GM23338 (cell line): Measurements from ENCODE around the gene FAM118B.

ENCODE experiments used
- EZH2 ChIP-seq: fragments of 200-600 bp; sonication (generic); IDR thresholded peaks from one replicate; pipeline ENCODE4 v1.8.0; 2017; ENCODE audit warnings: antibody characterized with exemption, mild to moderate bottlenecking, low read depth; ENCODE audit not compliant: unreplicated experiment
- EZH2phosphoT487 ChIP-seq: fragments of 200-600 bp; sonication (generic); IDR thresholded peaks from one replicate; pipeline ENCODE4 v1.8.1; 2018; ENCODE audit warnings: antibody characterized with exemption; ENCODE audit not compliant: unreplicated experiment
- TF ChIP-seq, protein P1 (sequence below), 2 experiments: fragments of 200-600 bp in 1 of 2; sonication (generic) in 1 of 2; conservative IDR thresholded peaks; 2 replicates each; pipeline versions ENCODE4 v1.5.1 to v1.6.1; 2016 to 2017; ENCODE audit warnings: antibody characterized with exemption in 2 of 2, low read depth in 2 of 2, mild to moderate bottlenecking in 2 of 2, moderate library complexity in 1 of 2

DNA sequence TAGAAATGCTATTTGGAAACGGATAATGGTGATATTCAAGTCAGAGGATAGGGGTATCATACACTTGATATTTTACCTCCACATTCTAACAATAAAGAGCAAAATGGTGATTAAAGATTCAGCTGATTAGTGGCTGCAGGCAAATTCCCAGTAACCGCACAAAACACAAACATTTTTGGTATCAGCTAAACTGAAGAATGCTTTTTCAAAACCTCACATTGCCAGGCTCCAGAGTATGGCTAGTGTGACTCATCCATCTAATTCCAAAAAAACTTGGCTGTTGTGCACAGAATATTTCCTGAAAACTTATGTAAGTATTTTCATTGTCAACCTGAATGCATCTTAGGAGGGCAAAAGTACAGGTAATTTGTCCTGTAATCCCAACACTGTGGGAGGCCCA is 46.2 kb downstream of the FAM118B start:
- TF ChIP-seq EZH2phosphoT487: no peak
- TF ChIP-seq, protein P1, sequence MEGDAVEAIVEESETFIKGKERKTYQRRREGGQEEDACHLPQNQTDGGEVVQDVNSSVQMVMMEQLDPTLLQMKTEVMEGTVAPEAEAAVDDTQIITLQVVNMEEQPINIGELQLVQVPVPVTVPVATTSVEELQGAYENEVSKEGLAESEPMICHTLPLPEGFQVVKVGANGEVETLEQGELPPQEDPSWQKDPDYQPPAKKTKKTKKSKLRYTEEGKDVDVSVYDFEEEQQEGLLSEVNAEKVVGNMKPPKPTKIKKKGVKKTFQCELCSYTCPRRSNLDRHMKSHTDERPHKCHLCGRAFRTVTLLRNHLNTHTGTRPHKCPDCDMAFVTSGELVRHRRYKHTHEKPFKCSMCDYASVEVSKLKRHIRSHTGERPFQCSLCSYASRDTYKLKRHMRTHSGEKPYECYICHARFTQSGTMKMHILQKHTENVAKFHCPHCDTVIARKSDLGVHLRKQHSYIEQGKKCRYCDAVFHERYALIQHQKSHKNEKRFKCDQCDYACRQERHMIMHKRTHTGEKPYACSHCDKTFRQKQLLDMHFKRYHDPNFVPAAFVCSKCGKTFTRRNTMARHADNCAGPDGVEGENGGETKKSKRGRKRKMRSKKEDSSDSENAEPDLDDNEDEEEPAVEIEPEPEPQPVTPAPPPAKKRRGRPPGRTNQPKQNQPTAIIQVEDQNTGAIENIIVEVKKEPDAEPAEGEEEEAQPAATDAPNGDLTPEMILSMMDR (conservative IDR thresholded peaks at IDR 0.05; ENCODE audit: low read depth in 2 of 2): no peak
- no peak for TF ChIP-seq EZH2
